Hematopoietic multipotent progenitor cell treated with erythropoietin and hydrocortisone succinate and interleukin-3 and kit ligand, for 6 days (in vitro differentiated cells): Measurements from ENCODE around the gene TKFC.

ENCODE experiments used
- DNase-seq: peaks from one replicate; pipeline ENCODE4 v3.0.0-alpha.2; 2015

TKFC gene

DNA sequence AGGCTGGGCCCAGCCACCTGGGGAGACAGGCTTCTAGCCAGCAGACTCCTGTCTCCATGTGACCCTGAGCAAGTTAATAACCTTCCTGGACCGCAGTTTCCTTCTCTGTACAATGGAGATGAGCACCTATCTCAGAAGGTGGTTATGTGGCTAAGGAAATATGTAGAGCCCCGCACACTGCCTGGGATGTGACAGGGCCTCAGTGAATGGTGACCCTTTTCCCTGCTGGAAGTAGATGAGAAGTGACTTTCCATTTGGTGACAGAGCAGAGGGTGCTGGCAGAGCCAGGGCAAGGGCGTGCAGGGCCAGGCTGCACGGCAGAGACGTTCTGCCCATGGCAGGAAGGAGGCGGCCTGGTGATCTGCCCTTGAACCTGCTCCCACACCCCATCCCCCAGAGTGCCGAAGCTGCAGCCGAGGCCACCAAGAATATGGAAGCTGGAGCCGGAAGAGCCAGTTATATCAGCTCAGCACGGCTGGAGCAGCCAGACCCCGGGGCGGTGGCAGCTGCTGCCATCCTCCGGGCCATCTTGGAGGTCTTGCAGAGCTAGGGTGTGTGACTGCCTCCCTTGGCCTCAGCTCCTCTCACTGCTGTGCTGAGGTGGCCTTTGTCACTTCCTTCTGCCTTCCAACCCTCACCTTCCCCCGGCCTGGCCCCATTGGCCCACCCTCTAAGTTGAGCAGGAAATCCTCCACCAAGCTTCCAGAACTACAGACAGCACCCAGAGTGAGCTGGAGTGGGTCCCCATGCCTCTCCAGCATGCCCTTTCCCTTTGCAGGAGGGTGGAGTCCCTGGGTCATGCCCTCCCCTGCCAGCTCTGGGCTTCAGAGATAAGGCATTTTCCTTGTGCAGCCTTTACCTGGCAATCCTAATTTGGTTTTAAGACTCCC, 13.2 kb downstream of the TKFC start:
- DNase-seq = peak; percentile 84

DNA sequence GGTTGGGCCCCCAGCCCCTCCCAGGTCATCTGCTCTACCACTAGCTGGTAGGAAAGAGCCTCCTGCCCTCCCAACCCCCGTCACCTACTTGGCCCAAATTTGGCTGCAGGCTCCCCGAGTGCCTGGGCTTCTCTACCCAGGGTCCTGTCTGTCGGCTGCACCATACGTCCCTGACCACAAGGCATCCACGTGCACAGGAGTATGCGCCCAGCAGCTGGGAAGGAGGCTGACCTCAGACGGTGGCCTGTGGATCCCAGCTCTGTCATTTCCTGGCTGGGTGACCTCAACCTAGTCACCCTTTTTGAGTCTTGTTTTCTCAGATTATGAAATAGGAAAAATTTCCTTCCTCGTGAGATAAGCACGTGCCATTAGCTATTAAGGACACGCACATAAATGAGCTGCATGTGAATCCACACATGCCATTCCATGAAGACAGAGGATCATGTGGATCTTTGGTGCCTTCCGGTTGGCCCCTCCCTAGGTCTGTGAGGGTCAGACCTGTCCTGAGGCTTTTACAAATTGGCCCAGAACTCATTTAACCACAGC, 15.0 kb downstream of the TKFC start:
- no peak for DNase-seq

DNA sequence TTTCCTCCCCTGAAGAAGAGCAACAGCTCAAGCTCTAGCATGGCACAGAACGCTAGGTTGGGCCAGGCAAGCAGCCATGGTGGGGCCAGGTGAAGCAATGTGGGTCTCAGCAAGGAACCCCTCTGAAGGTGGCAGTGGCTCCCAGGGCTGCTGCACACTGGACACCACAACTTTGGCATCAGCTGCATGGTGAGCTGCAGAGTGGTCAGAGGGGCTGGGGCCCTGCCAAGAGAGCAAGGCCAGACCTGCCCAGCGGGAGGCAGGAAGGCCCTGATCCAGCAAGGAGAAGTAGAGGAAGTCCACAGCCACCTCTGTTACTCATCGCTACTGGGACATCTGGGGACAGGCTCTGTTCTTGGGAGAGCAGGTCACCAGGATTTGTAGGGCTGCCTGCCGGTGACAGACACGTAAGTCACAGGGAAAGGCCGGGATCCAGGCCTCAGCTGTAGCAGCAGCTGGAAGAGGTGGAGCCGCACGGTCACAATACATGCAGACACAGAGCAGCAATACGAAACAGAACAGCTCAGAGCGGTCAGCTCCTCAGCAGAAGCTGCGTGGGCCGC, 16.2 kb downstream of the TKFC start:
- DNase-seq = no peak

DNA sequence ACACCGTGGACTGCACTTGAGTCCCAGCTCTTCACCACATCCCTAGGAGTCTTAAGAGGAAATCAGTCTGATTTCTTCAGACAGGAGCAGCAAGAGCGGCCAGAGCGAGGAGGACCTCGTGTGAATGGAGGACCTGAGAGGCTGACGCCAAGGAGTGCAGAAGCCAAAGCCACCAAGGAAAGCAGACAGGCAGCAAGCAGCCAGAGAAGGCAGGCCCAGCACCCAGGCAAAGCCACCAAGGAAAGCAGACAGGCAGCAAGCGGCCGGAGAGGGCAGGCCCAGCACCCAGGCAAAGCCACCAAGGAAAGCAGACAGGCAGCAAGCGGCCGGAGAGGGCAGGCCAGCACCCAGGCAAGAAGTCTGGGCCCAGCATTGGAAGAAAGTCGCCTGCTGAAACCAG, 16.9 kb downstream of the TKFC start:
- DNase-seq = no peak

DNA sequence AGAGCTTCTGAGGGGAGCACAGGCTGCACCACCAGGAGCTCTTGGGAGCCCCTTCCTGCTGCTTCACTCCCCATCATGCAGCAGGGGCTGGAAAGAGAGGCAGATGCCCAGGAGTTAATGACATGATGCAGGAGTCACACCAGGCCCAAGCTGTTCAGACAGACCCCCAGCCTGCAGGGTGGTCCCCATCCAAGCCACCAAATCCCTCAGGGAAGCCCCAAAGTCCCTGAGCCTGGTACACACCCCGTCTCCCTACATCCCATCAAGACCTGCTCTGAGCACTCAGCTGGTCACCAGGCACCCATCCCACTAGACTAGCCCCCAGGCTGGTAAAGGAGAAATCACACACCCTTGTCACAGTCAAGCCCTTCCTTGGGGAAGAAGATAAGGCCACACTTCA, 17.3 kb downstream of the TKFC start:
- no peak for DNase-seq

DNA sequence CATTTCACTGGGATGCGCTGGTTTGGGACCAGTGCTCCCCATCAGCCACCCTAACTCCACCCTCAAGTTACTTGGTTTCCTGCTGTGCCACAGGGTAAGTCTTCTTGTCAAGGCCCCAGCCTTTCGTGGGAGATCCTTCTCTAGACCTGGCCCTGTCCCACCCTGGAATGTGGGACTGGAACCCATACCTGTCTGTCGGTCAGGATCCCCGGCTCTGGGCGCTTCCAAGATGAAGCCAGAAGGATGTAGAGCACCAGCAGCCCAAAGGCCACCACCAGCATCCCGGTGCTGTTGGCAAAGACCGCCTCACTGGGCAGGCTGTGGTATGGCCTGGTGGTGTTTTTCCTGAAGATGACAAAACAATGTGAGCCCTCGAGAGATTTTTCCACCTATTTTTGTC, 17.8 kb downstream of the TKFC start:
- no peak for DNase-seq

DNA sequence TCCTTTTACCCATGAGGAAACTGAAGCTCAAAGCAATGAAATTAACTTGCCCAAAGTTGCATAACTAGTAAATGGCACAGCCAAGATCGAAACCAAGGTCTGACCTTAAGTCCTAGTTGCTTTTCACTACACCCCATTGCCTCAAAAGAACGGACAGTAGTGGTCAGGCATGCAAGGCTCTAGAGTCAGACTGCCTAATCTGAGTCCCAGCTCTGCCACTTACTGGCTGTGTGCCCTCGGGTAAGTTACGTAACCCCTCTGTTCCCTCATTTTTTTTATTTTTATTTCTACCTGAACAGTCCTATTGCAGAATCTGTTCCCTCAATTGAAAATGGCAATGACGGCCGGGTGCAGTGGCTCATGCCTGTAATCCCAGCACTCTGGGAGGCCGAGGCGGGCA, 19.0 kb downstream of the TKFC start:
- no peak for DNase-seq

DNA sequence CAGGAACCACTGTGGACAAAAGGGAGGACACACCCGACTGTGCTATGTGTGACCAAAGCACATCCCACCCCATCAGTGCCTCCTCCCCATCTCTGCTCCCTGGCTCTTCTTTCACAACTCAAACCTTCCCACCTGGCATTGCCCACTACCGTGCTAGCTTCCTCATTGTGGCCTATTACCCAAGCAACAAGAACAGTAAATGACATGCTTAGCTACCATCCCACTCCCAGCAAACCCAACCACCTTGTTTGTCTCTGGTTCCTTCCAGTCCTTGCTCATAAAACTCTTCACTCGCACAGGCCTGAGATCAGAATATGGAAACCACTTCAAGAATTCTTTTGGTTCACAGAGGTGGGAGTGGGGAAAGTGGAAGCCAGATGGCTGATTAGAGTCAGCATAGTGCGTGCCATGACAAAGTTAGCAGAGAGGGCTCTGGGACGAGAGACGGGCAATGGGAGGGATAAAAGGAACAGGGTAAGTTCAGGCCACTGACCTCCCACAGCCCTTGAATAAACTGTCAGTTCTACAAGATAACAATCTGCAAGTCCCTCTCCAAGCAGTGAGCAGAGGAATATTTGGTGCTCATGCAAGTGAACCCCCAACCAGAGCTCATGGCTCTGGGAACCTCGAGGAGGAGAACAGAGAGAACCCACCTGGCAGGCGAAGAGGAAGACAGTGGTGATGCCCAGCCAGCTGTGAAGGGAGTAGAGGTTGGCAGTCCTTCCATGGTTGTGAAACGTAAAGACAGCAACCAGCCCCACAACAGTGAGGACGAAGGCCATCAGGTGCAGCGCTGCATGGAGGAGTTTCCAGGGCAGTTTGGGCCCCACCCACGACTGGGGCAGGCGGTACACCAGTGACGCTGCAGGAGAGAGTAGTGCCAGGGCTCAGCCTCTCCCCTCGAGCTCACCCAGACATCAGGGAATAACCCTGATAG, 20.4 kb downstream of the TKFC start:
- DNase-seq = no peak

DNA sequence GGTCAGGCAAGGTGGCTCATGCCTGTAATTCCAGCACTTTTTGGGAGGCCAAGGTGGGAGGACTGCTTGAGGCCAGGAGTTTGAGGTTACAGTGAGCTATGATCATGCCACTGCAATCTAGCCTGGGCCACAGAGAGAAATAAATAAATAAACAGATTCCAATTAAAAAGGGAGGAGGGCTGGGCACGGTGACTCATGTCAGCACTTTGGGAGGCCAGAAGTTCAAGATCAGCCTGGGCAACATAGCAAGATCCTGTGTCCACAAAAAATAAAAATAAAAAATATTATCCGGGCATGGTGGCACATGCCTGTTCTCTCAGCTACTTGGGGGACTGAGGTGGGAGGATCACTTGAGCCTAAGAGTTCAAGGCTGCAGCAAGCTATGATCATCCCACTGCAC, 21.2 kb downstream of the TKFC start:
- DNase-seq = no peak

DNA sequence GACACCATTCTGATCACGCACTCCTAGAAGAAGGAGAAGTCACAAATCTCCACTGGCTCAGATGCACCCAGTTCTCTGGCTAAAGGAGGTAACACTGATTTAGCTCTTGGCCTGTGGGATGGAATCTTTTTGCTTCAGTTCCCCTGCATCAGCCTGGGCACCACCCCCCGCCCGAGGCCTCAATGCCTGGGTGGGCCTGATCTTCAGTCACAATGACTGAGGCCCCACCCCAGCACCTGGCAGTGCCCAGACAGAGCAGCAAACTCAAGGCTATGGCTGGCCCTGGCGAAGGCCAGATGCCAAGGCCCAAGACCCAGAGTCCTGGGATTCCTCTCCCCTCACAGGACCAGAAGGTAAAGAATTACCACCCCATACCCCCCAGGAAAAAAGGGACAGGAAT, 23.7 kb downstream of the TKFC start:
- DNase-seq = no peak

DNA sequence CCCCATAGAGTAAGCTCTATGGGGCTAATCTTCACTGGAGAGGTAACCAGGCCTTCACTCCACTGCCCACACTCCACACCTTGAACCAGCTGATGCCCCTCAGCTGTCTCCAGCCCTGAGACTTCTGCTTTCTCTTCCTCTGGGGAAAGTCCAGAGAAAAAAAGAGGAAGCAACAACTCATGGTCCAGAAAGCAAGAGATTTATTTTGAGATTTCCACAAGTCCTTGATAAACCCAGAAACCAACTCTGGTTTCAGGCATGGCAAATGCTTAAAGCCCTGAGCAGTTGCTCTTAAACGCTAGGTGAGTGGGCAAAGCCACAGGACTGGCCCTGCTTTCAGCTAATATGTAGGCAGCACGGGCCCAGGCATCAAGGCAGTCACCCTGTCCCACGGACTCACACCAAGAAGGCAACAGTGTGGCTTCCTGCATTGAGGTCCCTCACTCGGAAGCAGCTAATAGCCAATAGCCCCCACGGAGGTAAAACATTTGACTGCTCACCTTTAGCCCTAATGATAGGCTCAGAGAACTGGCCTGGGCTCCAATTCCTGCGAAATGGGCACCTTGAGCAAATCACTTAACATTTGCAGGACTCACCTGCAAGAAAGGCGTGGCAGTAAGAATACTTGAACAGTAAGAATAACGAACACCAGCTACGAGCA, 24.3 kb downstream of the TKFC start:
- peak; percentile 51 for DNase-seq

DNA sequence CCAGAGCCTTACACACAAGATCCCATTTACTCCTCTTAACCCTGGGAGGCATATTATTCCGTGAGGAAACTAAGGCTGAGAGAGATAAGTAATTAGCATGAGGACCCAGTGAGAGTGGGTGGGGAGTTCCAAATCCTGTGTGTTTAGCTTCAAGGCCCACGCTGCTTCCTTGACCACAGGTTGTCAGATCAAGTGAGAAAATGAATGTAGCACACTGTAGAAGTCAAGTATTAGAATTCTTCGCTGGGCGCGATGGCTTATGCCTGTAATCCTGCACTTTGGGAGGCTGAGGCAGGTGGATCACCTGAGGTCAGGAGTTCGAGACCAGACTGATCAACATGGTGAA, 24.8 kb downstream of the TKFC start:
- no peak for DNase-seq

DNA sequence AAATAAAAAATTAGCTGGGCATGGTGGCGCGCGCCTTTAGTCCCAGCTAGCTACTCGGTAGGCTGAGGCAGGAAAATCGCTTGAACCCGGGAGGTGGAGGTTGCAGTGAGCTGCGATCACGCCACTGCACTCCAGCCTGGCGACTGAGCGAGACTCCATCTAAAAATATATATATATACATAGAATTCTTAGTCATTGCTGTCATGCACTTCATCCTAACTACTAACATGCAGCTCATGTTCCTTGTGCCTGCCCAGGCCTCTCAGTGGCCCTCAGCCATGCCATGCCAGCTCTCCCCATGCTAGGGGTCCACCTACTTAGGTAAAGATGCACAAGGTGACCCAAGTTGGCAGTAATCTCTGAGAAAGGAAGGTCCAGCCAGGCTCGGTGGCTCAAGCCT, 25.5 kb downstream of the TKFC start:
- no peak for DNase-seq

DNA sequence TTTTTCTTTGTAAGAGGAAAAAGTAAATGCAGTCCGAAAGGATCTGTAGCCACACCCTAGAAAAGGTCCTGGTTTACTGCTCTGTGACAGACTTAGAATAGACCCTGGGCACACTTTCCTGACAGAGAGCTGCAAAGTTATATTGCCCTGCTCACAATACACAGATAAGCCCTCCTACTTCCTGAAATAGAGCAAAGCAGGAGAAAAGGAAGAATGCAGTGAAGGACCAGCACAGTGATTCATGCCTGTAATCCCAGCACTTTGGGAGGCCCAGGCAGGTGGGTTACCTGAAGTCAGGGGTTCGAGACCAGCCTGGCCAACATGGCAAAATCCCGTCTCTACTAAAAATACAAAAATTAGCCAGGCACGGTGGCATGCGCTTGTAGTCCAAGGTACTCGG, 26.5 kb downstream of the TKFC start:
- no peak for DNase-seq

DNA sequence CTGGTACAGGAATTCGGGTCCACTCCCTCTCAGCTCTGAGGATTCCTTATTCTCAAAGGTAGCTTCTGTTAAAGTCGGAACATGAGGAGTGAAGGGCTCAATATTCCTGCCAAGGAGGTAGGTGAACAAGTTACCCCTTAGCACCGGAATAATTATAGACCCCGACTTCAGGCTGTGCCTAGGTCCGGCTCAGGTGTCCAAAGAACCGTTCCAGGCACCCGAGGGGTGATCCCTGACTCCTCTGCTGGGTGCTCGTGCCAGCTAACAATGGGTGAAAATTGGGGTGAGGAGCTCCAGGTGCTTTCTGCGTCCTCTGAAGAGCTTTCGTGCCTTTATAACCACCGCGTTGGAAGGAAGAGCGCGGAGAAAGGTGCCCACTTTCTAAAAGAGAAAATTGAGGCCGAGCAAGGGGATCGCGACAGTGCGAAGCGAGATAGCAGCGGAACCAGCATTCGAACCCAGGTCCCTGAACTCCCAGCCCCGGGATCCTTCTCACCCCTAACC, 28.3 kb downstream of the TKFC start:
- DNase-seq = no peak

DNA sequence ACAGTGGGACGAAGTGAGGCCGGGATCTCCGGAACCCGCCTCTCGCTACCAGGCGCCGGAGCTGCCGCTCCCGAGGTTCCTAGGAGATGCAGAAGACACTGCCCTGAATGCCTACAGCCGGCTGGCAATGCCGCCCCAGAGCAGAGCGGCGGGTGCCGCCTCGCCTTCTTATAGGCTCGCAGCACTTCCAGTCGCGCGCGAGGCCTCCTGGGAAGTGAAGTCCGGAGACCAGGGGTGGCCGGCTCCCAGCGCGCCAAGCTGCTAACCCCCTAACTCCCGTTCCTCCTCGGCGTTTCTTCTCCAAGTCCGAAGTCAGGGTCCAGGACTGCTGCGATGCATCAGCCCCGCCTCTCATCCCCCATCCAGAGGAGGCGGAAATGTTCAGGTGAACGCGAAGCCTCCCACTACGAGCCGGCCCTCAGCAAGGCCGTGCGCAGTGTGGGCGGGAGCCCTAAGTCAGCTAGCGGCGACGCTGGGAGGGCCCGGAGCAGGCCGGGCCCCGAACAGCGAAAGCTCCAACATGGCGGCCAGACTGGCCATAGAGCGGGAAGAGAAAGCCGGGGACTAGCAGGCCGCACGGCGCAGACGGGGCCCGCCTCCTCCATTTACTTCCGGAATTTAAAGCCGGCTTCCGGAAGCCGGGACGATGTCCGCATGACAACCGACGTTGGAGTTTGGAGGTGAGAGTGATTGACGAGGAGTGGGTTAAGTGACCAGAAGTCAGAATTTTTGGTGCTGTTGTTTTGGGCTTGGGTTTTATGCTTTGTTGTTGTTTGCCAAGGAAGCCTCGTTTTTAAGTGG, 28.9 kb downstream of the TKFC start, which contains the start of the genes CYB561A3 and TMEM138:
TSS of gene CYB561A3 (minus strand) at position 142 of the 801 bp plus-strand sequence. CDS start 5,169 bp downstream, outside the sequence.
TSS of gene TMEM138 (plus strand) at position 634 of the 801 bp plus-strand sequence. CDS start 2,017 bp downstream, outside the sequence.
- DNase-seq = peak; percentile 98

DNA sequence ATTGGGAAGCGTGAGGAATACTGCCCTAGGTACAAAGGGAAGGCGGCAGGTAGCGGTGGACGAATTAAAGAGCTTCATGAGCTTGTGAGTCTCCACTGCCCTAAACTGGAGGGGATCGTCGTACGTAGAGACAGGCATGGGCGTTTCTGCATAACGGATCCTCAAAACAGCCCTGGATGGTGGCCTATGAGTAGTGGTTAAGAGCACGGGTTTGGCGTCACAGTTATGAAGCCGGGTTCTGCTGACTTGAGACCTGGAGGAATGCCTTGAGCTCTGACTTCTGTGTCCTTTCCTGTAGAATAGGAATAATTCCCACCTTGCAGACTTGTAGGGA, 29.5 kb downstream of the TKFC start:
- peak; percentile 75 for DNase-seq

DNA sequence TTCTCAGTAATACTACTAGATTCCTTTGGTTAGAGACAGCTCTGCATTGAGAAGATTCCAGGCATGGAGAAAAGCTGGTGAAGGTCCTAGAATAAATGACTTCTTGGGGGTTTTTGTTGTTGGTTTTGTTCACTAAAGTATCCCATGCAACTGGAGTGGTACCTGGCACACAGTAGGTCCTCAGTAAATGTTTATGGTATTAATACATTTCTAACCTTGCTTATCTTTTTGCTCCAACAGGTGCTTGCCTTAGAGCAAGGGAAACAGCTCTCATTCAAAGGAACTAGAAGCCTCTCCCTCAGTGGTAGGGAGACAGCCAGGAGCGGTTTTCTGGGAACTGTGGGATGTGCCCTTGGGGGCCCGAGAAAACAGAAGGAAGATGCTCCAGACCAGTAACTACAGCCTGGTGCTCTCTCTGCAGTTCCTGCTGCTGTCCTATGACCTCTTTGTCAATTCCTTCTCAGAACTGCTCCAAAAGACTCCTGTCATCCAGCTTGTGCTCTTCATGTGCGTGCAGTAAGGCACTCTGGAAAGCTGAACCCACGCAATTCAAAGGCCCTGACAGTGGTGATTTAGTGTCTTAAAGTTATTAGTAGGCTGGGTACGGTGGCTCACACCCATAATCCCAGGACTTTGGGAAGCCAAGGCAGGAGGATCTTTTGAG, 31.1 kb downstream of the TKFC start:
- DNase-seq = no peak

DNA sequence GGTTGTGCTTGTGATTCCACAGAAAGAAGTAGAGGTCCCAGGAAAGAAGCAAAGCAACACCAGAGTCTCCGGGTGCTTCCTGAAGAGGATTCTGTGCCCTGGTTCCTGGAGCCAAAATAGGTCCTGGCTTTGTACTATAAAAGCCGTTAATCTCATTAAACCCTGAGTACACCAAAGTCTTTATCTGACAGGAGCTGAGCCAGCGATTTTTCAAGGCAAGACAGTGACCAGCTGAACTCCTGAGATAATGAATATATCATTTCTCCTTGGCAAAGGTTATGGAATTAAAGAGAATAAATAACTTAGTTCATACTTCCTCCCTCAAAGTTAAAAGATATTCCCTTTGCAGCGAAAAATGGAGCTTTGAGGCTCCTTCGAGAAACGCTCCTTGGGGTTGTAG, 34.4 kb downstream of the TKFC start:
- peak; percentile 89 for DNase-seq

DNA sequence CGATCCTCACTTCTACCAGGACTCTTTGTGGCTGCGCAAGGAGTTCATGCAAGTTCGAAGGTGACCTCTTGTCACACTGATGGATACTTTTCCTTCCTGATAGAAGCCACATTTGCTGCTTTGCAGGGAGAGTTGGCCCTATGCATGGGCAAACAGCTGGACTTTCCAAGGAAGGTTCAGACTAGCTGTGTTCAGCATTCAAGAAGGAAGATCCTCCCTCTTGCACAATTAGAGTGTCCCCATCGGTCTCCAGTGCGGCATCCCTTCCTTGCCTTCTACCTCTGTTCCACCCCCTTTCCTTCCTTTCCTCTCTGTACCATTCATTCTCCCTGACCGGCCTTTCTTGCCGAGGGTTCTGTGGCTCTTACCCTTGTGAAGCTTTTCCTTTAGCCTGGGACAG, 35.6 kb downstream of the TKFC start:
- no peak for DNase-seq
